Heart left ventricle (tissue), 13 donors: Measurements from ENCODE around the gene MAP3K20.

Experiments
- CTCF ChIP-seq, 12 donors: fragments of 200-600 bp; sonication (generic) in 4 of 12; IDR thresholded peaks; one replicate each; pipeline versions ENCODE4 v1.5.0 to v1.8.0; 2018 to 2022; ENCODE audit warnings: antibody characterized with exemption in 12 of 12, mild to moderate bottlenecking in 5 of 12
- POLR2A ChIP-seq, 2 donors: fragments of 450-650 bp; IDR thresholded peaks; one replicate each; pipeline ENCODE4 v1.6.1; 2017; ENCODE audit warnings: antibody characterized with exemption in 2 of 2, mild to moderate bottlenecking in 2 of 2, moderate library complexity in 2 of 2
- donor health status: ischemic (EF 13 %, LVEDD 7.1; RV severe dilation, severe dysfunction).
- donor health status: DM: no; HTN: yes; CAD: no.
- donor health status: DM: no; HTN: no; CAD: no.
- donor health status: ischemic (EF 25% LVEDD 6.9; RV normal size, moderate dysfunction).
- donor health status: ischemic (EF 25% LVEDD 5.7; RV mildly dilated, moderate dysfunction).
- donor health status: ischemic (EF 35%, LVEDD 5.7; RV mildly dilated, moderate dysfunction).
- donor health status: nonischemic (EF 11% LVEDD 7.7; RV severe dilation, severe dysfunction).
- donor health status: DM: yes; HTN: yes; CAD: no.
- donor health status: PGD.
- donor health status: ischemic (EF 29% LVEDD 5.4; RV normal size, mild dysfunction).
- donor health status: nonischemic (EF 23%, LVEDD 6.1; RV moderate dilation, normal function).

DNA sequence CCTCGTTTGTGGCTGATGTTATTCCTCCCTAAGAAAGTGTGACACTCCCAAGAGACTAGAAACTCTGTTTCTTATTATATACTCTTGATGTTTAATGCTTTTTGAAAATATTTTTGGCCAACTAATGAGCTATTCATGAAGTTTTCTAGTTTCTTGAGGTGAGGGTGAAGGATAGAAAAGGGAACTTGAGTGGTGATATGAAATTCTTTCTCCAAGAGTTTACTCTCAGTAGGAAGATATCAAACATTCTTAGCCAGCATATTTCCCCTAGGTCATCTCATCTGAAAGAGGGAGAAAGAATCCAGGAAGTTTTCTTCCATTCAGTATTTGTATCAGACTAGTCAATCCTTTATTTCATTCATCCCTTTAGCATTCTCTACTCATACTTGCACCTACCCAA is 95.7 kb downstream of the MAP3K20 start:
- TF ChIP-seq CTCF (IDR thresholded peaks at IDR 0.05) (no peak), POLR2A (IDR thresholded peaks at IDR 0.05) (no peak)
